Mammary epithelial cell (primary cell): ENCODE results near the gene COBL.

Experiments
- CTCF ChIP-seq, 2 donors: IDR thresholded peaks in 1 of 2; conservative IDR thresholded peaks in 1 of 2; 2 replicates each; pipeline ENCODE4 v1.5.1; 2011 to 2012; ENCODE audit warnings: inconsistent platforms in 2 of 2, low read length in 2 of 2, mild to moderate bottlenecking in 2 of 2, control low read depth in 1 of 2, low read depth in 1 of 2; ENCODE audit not compliant: insufficient read depth in 1 of 2; ENCODE audit errors: extremely low read depth in 1 of 2
- EZH2 ChIP-seq: IDR thresholded peaks from 2 replicates; pipeline ENCODE4 v1.6.1; 2012; ENCODE audit warnings: low read length, inconsistent platforms, borderline replicate concordance

GRCh38 chr7:51213618-51214017, 103.0 kb downstream of the COBL start:
- no peak for TF ChIP-seq CTCF (conservative IDR thresholded peaks at IDR 0.05 in 1 of 2, IDR thresholded peaks at IDR 0.05 in 1 of 2; ENCODE audit: extremely low read depth in 1 of 2, insufficient read depth in 1 of 2, low read depth in 1 of 2, low read length in 2 of 2)
- no peak for TF ChIP-seq EZH2
